NCI-H2227 (cell line): ENCODE data around the gene IL17REL.
A peak's percentile ranks its signal among the peaks of the same experiment; 100 is the strongest.

Experiments used
- DNase-seq: peaks from one replicate; lab custom pipeline; 2025; ENCODE audit not compliant: unreplicated experiment; lab: John Stamatoyannopoulos, UW

IL17REL gene

GRCh38 chr22:50008151-50009040 is 4.2 kb downstream of the IL17REL start:
- peak; percentile 50 for DNase-seq

DNA sequence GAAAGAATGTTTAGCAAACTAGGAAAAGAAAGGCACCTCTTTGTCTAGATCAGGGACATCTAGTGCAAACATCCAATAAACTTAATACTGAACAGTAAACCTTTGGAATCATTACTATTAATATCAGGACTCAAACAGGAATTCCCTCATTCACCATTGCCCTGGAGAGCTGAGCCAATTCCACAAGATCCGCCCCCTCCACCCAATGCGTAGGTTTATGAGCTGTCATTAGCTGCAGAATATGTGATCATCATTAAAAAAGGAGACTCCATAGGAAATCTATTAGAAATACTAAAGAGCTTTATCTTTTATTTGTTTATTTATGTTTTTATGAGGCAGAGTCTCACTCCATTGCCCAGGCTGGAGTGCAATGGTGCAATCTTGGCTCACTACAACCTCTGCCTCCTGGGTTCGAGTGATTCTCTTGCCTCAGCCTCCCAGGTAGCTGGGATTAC is 5.5 kb downstream of the IL17REL start:
- DNase-seq, result no peak

GRCh38 chr22:50004918-50005317 is 7.6 kb downstream of the IL17REL start:
- no peak for DNase-seq

DNA sequence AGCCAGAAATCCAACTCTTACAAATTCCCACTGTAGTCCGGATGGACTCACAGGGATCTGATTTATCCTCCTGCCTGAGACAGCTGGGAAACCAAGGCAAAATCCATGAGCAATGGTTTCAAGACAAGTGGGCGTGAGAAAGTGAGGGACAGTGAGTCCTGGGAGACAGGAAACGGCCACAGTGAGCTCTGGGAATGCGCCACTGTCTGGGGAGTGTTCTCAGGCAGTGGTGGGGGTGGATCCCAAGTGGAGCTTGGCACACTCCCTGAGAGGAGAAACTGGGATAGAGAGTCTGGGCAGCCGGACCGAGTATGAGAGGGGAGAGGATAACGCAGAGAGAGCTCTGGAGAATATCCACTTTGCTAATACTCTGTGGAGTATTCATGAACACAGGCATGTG is 9.8 kb downstream of the IL17REL start:
- no peak for DNase-seq

GRCh38 chr22:50001388-50002231 is 11.0 kb downstream of the IL17REL start:
- DNase-seq, result no peak

DNA sequence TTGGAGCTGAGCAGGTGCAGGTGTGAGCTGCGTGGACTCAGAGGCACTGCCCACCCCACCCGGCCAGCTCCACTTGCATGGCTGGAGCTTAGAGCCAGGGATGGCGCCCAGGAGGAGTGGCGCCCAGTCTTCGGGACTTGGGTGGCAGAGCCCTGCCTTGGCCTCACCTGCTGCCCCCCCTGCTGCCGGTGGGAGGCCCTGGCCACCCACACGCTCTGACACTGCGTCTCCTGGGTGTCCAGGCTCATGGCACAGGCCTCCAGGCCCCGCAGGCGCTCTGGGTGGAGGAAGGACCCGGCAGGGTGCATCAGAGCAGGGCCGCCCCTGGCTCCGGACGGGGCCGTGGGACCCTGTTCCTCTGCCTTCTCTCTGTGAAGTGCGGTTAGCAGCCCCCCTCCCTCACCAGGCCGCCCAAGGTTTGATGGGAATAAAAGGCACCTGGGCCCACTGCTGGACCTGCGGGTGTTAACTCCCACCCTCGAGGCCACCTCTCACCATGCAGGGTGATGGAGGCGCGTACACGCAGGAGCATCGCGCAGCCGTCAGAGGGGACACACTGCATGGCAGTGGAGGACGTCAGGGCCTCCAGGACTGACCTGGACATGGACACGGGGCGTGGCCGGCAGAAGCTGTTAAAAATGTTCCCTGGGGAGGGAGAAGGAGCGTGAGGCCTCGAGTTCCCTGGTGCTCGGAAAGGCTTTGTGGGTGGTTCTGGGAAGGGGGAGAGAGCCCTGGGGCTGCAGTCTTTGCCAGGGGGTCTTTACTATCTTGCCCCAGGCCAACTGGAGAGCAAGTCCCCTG is 11.8 kb downstream of the IL17REL start:
- no peak for DNase-seq

DNA sequence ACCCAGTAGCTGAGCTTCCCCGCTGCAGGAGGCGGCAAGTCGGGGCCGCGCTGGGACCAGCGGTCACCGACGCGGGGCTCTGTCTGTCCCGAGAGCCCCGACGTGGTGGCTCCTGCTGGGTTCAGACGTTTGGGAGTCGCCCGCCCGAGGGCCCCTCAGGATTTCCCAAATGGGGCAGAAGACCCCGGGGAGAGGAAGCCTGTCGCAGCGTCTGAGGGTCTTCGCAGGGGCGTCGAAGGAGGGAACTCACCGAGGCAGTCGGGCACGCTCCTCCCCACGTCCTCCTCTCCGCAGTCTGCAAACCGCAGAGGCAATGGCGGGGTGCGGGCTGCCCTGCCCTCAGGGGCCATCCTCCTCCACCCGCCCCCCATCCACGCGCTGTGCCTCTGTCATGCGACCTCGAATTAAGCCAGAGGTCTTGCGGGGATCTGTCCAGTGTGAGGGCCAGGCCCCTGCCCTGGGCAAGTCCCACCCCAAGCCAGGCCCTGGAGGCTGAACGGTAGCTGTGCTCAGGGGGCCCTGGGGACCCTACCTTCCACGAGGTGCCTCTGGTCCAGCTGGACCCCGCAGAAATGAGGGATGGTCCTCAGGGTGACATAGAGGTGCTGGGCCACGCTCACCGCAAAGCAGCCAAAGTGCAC is 12.5 kb downstream of the IL17REL start:
- no peak for DNase-seq

- no peak for DNase-seq
These were observed 13.3 kb downstream of the IL17REL start for GRCh38 chr22:49999063-49999945.

GRCh38 chr22:49998718-49999062 is 13.9 kb downstream of the IL17REL start:
- no peak for DNase-seq

- no peak for DNase-seq
These were observed 14.4 kb downstream of the IL17REL start for GRCh38 chr22:49997932-49998717.

GRCh38 chr22:49997251-49997599 is 15.3 kb downstream of the IL17REL start:
- no peak for DNase-seq

DNA sequence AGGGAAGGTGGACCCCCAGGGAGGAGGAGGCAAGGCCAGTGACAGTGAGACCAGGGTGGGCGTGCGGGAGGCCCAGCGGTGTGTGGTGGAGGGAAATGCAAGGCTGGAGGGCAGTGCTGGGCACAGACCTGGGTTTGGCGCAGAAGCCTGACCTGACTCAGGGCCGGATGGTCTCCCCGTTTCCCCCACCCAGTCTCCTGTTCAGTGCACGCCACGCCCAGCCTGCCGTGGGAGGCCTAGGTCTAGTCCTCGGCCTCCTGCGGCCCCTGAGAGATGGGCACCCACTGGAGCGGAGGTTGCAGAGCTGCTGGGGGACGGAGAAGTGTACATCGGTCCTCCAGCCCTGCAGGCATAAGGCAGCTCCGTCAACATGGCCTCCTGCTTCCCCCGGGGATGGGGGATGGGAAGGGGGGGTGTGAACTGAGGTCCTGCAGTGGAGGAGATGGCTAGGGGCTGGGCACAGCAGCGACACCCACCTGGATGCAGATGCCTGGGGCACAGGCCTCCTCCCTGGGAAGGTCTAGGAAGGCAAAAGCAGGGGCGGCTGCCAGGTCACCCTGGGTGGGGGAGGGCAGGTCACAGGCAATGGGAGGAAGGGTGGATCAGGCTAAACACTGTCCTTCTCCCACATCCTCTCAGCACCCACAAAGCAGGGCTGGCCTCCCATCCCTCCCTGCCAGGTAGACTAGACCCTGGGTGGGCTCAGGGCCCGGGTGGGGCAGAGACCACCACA is 15.9 kb downstream of the IL17REL start:
- no peak for DNase-seq

DNA sequence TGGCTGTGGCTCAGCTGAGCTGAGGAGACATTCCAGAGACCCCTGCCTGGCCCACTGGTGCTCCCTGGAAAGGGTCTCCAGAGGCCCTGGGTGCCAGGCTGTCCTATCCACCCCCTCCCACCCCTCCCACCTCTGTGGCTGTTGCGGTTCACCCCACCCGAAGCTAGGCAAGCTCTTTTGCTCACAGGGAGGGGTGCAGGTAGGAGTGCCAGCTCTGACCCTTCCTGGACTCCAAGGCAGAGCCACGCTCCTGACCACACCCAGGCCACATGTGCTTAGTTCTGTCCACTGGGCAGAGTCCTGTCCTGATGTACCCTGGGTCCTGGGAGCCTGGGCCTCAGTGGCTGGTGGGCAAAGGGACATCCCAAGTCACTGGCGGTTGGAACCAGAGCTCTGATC is 16.4 kb downstream of the IL17REL start:
- DNase-seq, result no peak

DNA sequence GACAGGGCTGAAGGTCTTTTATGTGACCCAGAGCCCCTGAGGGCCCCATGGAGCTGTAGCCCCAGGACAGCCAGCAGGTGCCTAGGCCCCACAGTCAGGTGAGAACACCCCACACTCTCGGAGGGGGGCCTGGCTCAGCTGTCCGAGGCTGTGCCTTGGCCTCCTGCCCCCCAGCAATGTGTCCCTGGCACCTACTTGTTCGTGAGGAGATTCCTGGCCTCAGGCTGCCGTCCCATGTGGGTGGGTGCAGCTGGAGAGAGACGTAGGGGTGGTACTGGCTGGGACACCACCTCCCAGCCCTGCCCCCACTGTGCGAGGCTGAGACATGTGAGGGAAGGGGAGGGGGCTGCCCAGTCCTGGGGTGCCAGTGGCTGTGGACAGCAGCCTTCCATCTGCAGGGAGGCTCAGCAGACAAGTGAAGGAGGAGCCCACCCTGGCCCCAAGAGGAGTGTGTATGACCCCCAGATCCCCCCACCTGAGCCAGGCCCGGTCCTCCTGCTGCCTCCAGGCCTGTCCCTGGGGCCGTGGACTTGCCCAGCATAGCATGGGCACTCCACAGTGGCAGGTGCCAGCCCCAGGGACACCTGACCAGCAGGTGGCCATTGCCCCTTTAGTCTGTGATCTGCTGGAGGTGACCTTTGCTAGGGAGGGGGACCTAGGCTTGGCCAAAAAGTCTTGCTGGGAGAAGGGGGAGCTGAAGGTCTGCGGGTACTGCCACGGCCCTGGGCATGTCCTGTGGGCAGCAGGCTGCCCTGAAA is 17.0 kb downstream of the IL17REL start:
- no peak for DNase-seq

DNA sequence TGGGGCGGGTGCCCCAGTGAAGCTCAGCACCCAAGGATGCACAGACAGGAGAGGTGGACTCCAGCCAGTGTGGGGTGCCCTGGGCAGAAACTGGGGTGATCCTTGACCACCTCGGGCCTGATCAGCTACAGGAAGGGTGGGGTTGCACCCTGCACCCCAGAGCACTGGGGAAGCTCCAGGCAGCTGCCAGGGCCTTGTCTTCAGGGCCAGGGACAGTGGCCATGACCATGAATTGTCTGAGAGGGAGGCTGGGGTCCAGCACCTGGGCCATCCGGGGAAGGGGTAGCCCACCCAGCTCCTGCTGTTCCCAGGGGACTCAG is 17.6 kb downstream of the IL17REL start:
- DNase-seq, result no peak

- no peak for DNase-seq
These were observed 18.1 kb downstream of the IL17REL start for GRCh38 chr22:49994361-49995040.

DNA sequence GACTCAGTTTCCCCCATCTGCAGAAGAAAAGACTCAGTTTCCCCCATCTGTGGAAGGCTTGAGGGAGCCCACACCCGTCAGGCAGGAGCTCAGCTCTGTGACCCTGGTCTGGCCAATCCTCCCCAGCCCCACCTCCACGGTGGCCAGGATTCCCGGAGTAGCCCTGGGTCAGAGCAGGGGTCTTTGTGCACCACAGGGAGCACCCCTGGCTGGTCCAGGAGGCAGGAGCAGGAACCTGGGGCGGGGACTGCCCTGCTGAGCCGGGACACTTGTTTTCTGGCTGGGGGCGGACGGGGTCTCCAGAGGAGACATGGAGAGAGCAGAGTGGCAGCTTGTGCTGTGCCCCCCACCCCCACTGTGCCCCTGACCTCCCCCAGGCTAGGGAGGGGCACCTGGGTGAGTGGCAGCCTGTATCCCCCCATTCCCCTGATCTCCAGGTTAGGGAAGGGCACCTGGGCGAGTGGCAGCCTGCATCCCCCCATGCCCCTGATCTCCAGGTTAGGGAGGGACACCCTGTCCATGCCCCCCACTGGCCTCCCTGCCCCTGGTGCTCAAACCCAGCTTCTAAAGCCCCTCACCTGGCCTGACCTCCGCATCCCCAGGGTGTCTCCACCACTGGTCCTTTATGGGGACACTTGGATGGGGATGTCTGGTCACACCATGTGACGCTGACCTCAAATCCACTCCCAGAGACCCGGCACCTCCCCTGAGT is 18.8 kb downstream of the IL17REL start:
- no peak for DNase-seq
